SKM-1 (cell line): ENCODE data around the gene CSNK1E.

ENCODE experiments used
- DNase-seq: peaks from one replicate; lab custom pipeline; 2025; ENCODE audit not compliant: unreplicated experiment; lab: John Stamatoyannopoulos, UW

CSNK1E gene

GRCh38 chr22:38308791-38309498, 8.3 kb downstream of the CSNK1E start:
- no peak for DNase-seq

- DNase-seq = no peak
Measured at GRCh38 chr22:38305471-38306448, 11.5 kb downstream of the CSNK1E start.

DNA sequence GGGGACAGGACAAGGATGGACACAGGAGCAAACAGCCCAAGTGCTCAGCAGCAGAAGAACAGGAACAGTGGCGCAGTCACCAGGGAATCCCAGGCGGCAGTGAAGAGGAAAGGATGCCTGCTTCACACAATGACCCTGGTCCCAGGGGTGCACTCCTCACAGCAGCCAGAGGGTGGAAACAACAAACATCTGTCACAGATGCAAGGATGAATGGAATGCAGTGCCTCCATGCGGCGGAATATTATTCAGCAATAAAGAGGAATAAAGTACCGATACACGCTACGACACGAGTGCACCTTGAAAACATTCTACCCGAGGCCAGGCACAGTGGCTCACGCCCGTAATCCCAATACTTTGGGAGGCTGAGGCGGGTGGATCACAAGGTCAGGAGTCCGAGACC, 12.7 kb downstream of the CSNK1E start:
- no peak for DNase-seq

- no peak for DNase-seq
Measured at GRCh38 chr22:38303974-38304373, 13.3 kb downstream of the CSNK1E start.

GRCh38 chr22:38302906-38303305, 14.3 kb downstream of the CSNK1E start:
- no peak for DNase-seq

DNA sequence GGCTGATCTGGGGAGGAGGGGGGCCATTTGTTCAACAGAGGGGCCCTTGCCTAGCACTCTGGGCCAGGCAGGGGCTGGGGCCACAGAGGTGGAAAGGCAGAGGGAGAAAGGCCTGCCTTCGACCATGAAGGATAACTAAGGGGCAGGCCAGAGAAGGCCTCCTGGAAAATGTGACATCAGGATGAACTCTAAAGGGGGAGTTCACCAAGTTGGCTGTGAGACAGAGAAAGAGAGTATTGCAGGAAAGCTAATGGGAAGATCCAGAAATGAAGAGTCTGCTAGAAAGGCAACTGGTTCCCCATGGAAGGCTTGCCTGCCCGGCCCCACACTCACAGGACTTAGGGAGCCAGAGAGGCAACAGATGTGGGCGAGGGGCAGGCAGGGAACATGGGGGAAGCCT, 16.3 kb downstream of the CSNK1E start:
- DNase-seq = no peak

DNA sequence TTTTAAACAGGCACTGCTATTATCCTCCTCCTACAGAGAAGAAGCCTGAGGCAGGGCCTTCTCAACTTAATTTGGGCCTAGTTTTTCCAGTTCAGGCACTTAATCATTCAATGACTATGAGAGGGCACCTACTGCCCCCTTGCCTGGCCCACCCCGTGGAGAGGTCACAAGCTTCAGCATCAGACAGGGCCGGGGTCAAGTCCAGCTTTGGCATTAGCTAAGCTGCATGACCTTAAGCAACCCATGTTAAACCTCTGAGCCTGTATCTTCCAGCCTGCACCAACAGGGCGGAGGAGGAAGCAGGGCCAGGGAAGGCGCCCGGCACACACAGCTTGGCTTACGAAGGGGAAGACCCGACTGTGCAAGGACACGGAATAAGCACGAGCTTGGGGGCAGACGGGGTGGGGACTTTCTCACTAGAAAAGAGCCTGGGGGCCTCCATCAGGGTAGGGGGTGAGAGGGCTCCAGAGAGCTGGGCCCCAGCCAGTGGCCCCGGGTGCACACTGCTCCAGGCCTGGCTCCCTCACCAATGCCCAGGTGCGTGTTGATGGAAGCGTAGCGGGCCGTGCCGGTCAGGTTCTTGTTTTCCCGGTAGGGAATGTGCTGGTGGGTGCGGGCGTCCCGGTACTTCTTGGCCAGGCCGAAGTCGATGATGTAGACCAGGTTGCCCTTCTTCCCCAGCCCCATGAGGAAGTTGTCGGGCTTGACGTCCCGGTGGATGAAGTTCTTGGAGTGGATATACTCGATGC, 16.9 kb downstream of the CSNK1E start:
- DNase-seq = no peak

DNA sequence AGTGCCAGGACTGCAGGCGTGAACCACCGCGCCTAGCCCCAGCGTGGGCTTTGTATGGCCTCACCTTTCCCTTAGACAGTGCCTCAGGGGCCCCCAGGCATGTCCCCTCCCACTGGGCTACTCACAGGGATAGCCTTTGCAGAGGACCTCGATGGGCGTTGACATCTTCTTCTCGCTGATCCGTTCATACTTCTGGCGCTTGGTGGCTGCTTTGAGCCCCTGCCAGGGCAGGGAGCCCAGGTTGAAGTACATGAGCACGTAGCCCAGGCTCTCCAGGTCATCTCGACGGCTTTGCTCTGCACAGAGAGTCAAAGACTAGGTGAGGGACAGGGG, 17.5 kb downstream of the CSNK1E start:
- DNase-seq = no peak

- DNase-seq = no peak
Measured at GRCh38 chr22:38298312-38299005, 18.8 kb downstream of the CSNK1E start.

DNA sequence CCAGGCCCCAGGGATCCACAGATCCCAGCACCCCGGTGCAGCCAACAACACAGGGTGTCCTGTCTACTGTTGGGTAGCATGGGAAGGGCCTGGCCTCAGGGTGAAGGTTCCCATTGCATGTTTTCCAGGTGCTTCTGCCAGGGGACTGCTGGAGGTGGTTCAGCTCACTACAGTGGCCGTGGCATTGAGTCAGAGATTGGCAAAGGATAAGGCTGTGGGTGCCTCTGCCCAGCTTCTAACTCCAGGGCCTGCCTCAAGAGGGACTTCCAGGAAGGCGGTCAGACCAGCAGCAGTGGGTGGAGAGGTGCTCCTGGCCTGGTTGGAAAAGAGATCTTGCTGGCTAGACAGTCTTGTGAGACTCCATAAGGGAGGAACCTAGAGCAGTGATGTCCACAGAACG, 20.9 kb downstream of the CSNK1E start:
- no peak for DNase-seq

DNA sequence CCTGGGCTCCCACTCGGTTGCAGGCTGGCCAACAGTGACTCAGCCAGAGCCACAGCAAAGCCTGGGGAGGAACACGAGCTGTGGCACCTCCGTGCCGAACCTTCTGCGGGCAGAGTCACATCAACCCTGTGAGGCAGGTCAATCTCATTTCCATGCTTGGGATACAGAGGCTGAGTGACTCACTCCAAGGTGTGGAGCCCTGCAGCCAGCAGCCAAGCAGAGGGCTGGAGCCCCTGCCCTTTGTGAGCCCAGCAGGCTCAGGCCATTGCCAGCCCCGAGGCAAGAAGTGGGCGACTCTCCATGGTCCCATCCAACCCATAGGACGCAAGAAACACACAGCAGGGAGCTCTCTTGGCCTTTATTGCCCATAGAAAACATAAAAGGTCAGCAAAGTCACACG, 21.4 kb downstream of the CSNK1E start:
- DNase-seq = no peak

DNA sequence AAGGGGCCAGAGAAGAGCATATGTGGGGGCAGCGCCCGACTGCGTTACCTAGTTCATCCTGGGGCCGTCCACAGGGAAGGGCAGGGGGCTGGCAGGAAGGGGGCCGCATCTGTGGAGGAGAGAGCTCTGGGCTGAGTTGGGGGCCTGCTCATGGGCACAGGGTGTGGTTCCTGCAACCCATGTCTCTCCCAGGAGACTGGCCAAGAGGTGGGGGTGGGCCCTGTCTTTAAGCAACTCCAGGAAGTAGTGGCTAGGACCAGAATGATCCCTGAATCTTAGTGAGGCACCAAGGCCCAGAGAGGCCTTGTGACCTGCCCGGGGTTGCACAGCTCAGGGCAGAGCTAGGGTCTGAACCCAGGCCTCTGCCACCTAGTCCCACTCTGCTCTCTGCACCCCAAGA, 21.9 kb downstream of the CSNK1E start:
- no peak for DNase-seq

- no peak for DNase-seq
Measured at GRCh38 chr22:38294193-38294592, 23.0 kb downstream of the CSNK1E start.

GRCh38 chr22:38292694-38293093, 24.5 kb downstream of the CSNK1E start:
- no peak for DNase-seq

- DNase-seq = no peak
Measured at GRCh38 chr22:38291201-38291777, 25.9 kb downstream of the CSNK1E start.

DNA sequence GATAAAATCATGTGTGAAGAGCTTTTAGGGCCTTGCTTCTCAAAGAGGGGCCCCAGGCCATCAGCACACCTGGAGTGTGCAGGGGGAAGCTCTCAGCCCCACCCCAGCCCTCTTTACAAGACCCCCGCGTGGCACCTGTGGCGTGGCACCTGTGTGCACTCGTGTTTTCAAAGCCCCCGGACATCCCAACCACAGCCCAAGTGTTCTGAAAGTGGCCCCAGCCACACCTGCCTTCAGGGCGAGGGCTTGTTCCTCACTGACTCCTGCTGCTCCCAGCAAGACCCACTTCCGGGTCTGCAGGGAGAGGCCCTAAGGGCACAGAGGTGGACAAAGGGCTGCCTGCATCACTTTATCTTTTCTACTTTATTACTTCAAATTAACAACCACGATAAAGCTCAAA, 26.9 kb downstream of the CSNK1E start:
- DNase-seq = no peak

- no peak for DNase-seq
Measured at GRCh38 chr22:38289583-38290082, 27.6 kb downstream of the CSNK1E start.

- DNase-seq = no peak
Measured at GRCh38 chr22:38286915-38287669, 30.1 kb downstream of the CSNK1E start.

DNA sequence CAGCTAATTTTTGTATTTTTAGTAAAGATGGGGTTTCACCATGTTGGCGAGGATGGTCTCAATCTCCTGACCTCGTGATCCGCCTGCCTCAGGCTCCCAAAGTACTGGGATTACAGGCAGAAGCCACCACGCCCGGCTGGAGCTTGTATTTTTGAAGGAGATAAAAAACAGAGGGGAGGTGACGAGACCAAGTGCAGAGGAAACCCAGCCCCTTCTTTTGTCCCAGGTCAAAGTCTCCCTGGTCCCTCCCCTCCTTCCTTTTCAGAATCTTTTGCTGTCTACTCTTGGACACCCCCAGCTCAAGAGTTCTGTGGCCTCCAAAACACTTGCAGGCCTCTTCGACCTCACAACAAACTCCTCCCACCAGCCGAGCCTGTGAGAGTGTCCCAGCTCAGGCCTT, 32.2 kb downstream of the CSNK1E start:
- DNase-seq = no peak

- no peak for DNase-seq
Measured at GRCh38 chr22:38284042-38284402, 33.2 kb downstream of the CSNK1E start.
